Measurements from ENCODE around the gene FAM120A.

- no peak for TF ChIP-seq EP300 (IDR thresholded peaks at IDR 0.05)
- no peak for TF ChIP-seq CTCF (IDR thresholded peaks at IDR 0.05)
- no peak for TF ChIP-seq POLR2A (IDR thresholded peaks at IDR 0.05)
These were observed 32.5 kb upstream of the FAM120A start for GRCh38 chr9:93419023-93419422.
